PC-9 (cell line): ENCODE data around the gene ANXA11. TPM values are rescaled to one million over a fixed set of nuclear protein-coding genes. Genes with fewer than 3 reads are reported as not detected.

ENCODE experiments used
- BruUV-seq: library from RNA; stranded (reverse); fragments of 400-500 nt; replicated peaks from 2 replicates; lab custom pipeline; 2021; lab: Mats Ljungman, UMichigan
- CTCF ChIA-PET: fragments of 300-600 bp; sonication (Branson Sonifier 250); formaldehyde crosslinking; loops from one replicate; lab custom pipeline; 2022; ENCODE audit warnings: antibody characterized with exemption; lab: Charles Lee
- POLR2A ChIA-PET: fragments of 300-600 bp; sonication (Branson Sonifier 250); formaldehyde crosslinking; loops from one replicate; lab custom pipeline; 2022; ENCODE audit warnings: antibody characterized with exemption; ENCODE audit not compliant: unreplicated experiment; lab: Charles Lee
- DNase-seq, 2 experiments: peaks; one replicate each; pipeline versions ENCODE4 v3.0.0 to v3.0.0-alpha.2; 2015 to 2022; ENCODE audit warnings: mixed read lengths in 1 of 2
- H2AFZ ChIP-seq: fragments of 200-600 bp; sonication (generic); 2 replicates; pipeline ENCODE4 v1.8.1; 2017; ENCODE audit warnings: antibody characterized with exemption
- H3F3A ChIP-seq: fragments of 200-600 bp; sonication (generic); 2 replicates; pipeline ENCODE4 v1.8.1; 2017; ENCODE audit warnings: antibody characterized with exemption, mild to moderate bottlenecking, low read depth; ENCODE audit not compliant: insufficient read depth
- H3K27ac ChIP-seq: fragments of 200-600 bp; sonication (generic); 2 replicates; pipeline ENCODE4 v1.6.1; 2016; ENCODE audit warnings: mixed run types
- H3K27me3 ChIP-seq: fragments of 200-600 bp; sonication (generic); 2 replicates; pipeline ENCODE4 v1.6.1; 2016; ENCODE audit warnings: low read depth, mixed run types; ENCODE audit not compliant: insufficient read depth
- H3K36me3 ChIP-seq: fragments of 200-600 bp; sonication (generic); 2 replicates; pipeline ENCODE4 v1.6.1; 2016; ENCODE audit warnings: low read depth, mixed run types
- H3K4me1 ChIP-seq: fragments of 200-600 bp; sonication (generic); replicated peaks from 2 replicates; pipeline ENCODE4 v1.6.1; 2016; ENCODE audit warnings: mixed run types; ENCODE audit not compliant: insufficient read depth
- H3K4me2 ChIP-seq: fragments of 200-600 bp; sonication (generic); 2 replicates; pipeline ENCODE4 v1.6.1; 2017; ENCODE audit warnings: mixed run types
- H3K4me3 ChIP-seq: fragments of 200-600 bp; sonication (generic); 2 replicates; pipeline ENCODE4 v1.6.1; 2016; ENCODE audit warnings: mixed run types
- H3K79me2 ChIP-seq: fragments of 200-600 bp; sonication (generic); 2 replicates; pipeline ENCODE4 v1.6.1; 2017; ENCODE audit warnings: low read depth, mixed run types
- H3K9me2 ChIP-seq: fragments of 200-600 bp; sonication (generic); 2 replicates; pipeline ENCODE4 v1.8.1; 2017; ENCODE audit warnings: mild to moderate bottlenecking; ENCODE audit not compliant: insufficient read depth
- H3K9me3 ChIP-seq: fragments of 200-600 bp; sonication (generic); 2 replicates; pipeline ENCODE4 v1.8.1; 2016; ENCODE audit warnings: low read depth; ENCODE audit not compliant: insufficient read depth
- H4K20me1 ChIP-seq: fragments of 200-600 bp; sonication (generic); 2 replicates; pipeline ENCODE4 v1.8.1; 2017; ENCODE audit not compliant: insufficient read depth
- EZH2 ChIP-seq: fragments of 200-600 bp; sonication (generic); IDR thresholded peaks from 2 replicates; pipeline ENCODE4 v1.8.0; 2017; ENCODE audit warnings: antibody characterized with exemption, low read depth
- intact Hi-C: fragments of 100-400 bp; cut with micrococcal nuclease; formaldehyde crosslinking; loops from one replicate; pipeline ENCODE4 v1.10.0; 2022; ENCODE audit not compliant: unreplicated experiment
- total RNA-seq: library from RNA; stranded (reverse); gene quantifications from 2 replicates; pipeline ENCODE4 v1.2.3, GENCODE V29; 2021
- TF ChIP-seq, protein P1 (sequence below): fragments of 200-600 bp; sonication (generic); conservative IDR thresholded peaks from 2 replicates; pipeline ENCODE4 v1.6.1; 2017; ENCODE audit warnings: mixed run types, antibody characterized with exemption, mild to moderate bottlenecking, moderate library complexity

Gene ANXA11
- total RNA-seq, 1 experiment from 2014 or later, result 318 TPM

GRCh38 chr10:80210259-80210658, 4.9 kb upstream of the ANXA11 start:
- Histone ChIP-seq H3K27ac (no peak overlapping the region), H3K4me1 (peaks cover 29% of the 10 kb centered on the region), H3K9me3 (no peaks in the 10 kb centered on the region), H4K20me1 (no peaks in the 10 kb centered on the region; the same call in 1 of the 2 replicates), H3K4me3 (peak overlapping the region; percentile 92; the same call in 1 of the 2 replicates), H3K4me2 (peak overlapping the region; percentile 94), H3K27me3 (no peaks in the 10 kb centered on the region), H2AFZ (no peak overlapping the region), H3K36me3 (no peaks in the 10 kb centered on the region), H3F3A (peaks cover 21% of the 10 kb centered on the region), H3K9me2 (no peaks in the 10 kb centered on the region), H3K79me2 (peaks cover 60% of the 10 kb centered on the region)
- CTCF ChIA-PET, result interaction anchor here (1.0 kb wide), 1 partner anchor 66 kb away, joined by 4 read pairs; no protein-coding TSS in a partner anchor
- intact Hi-C loops, result no loop called here
- TF ChIP-seq, protein P1, sequence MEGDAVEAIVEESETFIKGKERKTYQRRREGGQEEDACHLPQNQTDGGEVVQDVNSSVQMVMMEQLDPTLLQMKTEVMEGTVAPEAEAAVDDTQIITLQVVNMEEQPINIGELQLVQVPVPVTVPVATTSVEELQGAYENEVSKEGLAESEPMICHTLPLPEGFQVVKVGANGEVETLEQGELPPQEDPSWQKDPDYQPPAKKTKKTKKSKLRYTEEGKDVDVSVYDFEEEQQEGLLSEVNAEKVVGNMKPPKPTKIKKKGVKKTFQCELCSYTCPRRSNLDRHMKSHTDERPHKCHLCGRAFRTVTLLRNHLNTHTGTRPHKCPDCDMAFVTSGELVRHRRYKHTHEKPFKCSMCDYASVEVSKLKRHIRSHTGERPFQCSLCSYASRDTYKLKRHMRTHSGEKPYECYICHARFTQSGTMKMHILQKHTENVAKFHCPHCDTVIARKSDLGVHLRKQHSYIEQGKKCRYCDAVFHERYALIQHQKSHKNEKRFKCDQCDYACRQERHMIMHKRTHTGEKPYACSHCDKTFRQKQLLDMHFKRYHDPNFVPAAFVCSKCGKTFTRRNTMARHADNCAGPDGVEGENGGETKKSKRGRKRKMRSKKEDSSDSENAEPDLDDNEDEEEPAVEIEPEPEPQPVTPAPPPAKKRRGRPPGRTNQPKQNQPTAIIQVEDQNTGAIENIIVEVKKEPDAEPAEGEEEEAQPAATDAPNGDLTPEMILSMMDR, result no peak
- no TSS peak for BruUV-seq
- POLR2A ChIA-PET, result interaction anchor here (0.6 kb wide), 2 partner anchors 166 to 381 kb away, joined by 3 to 8 read pairs; no protein-coding TSS in a partner anchor
- DNase-seq, result no peak

- TF ChIP-seq, protein P1, result no peak; the same call in 1 of the 2 replicates
- no peak for TF ChIP-seq EZH2
- peak in 1 of 2 experiments; percentile 60 for DNase-seq
- Histone ChIP-seq H3K9me3 (no peaks in the 10 kb centered on the region), H3K9me2 (no peaks in the 10 kb centered on the region), H3K4me3 (peak overlapping the region; percentile 92), H4K20me1 (peaks cover 13% of the 10 kb centered on the region), H3K36me3 (no peaks in the 10 kb centered on the region), H3F3A (peaks cover 41% of the 10 kb centered on the region), H3K27ac (peak overlapping the region; percentile 98), H3K79me2 (peaks cover 84% of the 10 kb centered on the region), H3K4me1 (peaks cover 41% of the 10 kb centered on the region), H3K4me2 (peak overlapping the region; percentile 94), H2AFZ (peak overlapping the region; percentile 41; the same call in 1 of the 2 replicates), H3K27me3 (no peaks in the 10 kb centered on the region)
- intact Hi-C loops, result loop anchor here (1.0 to 10.0 kb wide), 4 partner anchors 50 to 257 kb away; partner anchors contain the start of gene TMEM254
- TSS peak; percentile 23 for BruUV-seq
- ChIA-PET POLR2A (interaction anchor here (0.5 to 1.0 kb wide), 3 partner anchors 11 to 77 kb away, joined by 4 to 16 read pairs (median 4); no protein-coding TSS in a partner anchor), CTCF (interaction anchor here (1.4 to 1.6 kb wide), 2 partner anchors 49 to 63 kb away, joined by 4 to 5 read pairs; no protein-coding TSS in a partner anchor)
Measured at GRCh38 chr10:80207768-80208370, 2.5 kb upstream of the ANXA11 start.

- peak overlapping the region; percentile 92 for H3K4me3 ChIP-seq
- intact Hi-C loops, result loop anchor here (10.0 kb wide), 2 partner anchors 131 to 259 kb away; partner anchors contain the start of gene TMEM254
- H2AFZ ChIP-seq, result no peak overlapping the region
- POLR2A ChIA-PET, result interaction anchor here (0.7 kb wide), 1 partner anchor 863 kb away, joined by 6 read pairs; no protein-coding TSS in a partner anchor
- BruUV-seq, result no TSS peak
- peaks cover 5% of the 10 kb centered on the region; the same call in 1 of the 2 replicates for H3K36me3 ChIP-seq
- peaks cover 29% of the 10 kb centered on the region for H4K20me1 ChIP-seq
- H3K27me3 ChIP-seq, result no peaks in the 10 kb centered on the region
- DNase-seq, result no peak
- H3F3A ChIP-seq, result peaks cover 49% of the 10 kb centered on the region
- no peaks in the 10 kb centered on the region for H3K9me3 ChIP-seq
- H3K4me2 ChIP-seq, result peak overlapping the region; percentile 94
- H3K27ac ChIP-seq, result peak overlapping the region; percentile 98
- peaks cover 58% of the 10 kb centered on the region for H3K4me1 ChIP-seq
- CTCF ChIA-PET, result no interaction called here
- no peaks in the 10 kb centered on the region for H3K9me2 ChIP-seq
- TF ChIP-seq, protein P1, result no peak
- H3K79me2 ChIP-seq, result peaks cover 93% of the 10 kb centered on the region
Measured at GRCh38 chr10:80206277-80206655, 929 bp upstream of the ANXA11 start.
